Measurements from ENCODE around the gene SLC66A1.

SLC66A1 gene

GRCh38 chr1:19305880-19306279 is 6.2 kb upstream of the SLC66A1 start:
- DNase-seq (ENCODE audit: low read depth) = no peak

GRCh38 chr1:19306941-19307340 is 5.2 kb upstream of the SLC66A1 start:
- DNase-seq (ENCODE audit: low read depth) = no peak

- no peak for DNase-seq (ENCODE audit: low read depth)
Measured at GRCh38 chr1:19307794-19308508, 4.2 kb upstream of the SLC66A1 start.

- DNase-seq (ENCODE audit: low read depth) = no peak
Measured at GRCh38 chr1:19308509-19308907, 3.6 kb upstream of the SLC66A1 start.

DNA sequence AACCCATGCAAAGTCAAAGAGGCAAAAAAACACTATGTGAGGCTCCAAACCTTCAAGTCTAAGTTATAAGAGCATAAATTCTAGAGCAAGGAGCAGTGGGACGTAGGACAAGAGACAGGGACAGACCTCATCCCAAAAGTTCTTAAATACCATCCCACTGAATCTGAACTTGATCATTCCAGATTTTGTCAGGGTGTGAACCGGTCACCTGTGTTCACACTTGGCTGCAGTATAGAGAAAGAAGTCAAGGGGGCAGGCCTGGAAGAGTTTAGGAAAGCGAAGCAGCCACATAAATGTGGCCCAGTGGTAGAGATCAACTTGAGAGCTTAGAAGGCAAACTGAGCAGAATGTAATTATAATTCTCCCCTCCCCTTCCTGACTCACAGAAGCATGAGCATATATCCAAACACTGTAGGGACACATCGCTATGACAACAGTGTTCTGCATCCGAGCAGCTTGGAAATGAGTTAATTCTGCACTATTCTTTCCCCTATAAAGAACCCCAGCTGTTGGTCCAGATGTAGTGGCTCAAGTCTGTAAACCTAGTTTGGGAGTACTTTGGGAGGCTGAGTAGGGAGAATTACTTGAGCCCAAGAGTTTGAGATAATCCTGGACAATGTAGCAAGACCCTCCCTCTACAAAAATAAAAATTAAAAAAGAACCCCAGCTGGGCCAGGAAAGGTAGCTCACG is 2.9 kb upstream of the SLC66A1 start:
- DNase-seq (ENCODE audit: low read depth) = no peak

DNA sequence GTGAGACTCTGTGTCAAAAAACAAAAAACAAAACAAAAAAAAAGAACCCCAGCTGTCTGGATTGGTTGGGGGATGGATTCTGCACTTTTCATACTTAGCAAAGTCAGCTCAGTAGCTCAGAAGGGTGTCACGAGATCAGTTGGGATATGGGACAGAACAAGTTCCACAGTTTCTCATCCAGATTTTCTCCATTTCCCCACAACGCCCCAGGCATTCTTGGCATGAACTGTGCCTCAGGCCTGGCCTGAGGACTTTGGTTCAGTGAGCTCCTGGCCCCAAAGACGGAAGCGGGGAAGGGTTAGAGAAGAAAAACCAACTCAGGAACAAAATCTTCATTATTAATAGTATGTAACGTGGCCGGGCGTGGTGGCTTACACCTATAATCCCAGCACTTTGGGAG is 2.1 kb upstream of the SLC66A1 start:
- DNase-seq (ENCODE audit: low read depth) = no peak

DNA sequence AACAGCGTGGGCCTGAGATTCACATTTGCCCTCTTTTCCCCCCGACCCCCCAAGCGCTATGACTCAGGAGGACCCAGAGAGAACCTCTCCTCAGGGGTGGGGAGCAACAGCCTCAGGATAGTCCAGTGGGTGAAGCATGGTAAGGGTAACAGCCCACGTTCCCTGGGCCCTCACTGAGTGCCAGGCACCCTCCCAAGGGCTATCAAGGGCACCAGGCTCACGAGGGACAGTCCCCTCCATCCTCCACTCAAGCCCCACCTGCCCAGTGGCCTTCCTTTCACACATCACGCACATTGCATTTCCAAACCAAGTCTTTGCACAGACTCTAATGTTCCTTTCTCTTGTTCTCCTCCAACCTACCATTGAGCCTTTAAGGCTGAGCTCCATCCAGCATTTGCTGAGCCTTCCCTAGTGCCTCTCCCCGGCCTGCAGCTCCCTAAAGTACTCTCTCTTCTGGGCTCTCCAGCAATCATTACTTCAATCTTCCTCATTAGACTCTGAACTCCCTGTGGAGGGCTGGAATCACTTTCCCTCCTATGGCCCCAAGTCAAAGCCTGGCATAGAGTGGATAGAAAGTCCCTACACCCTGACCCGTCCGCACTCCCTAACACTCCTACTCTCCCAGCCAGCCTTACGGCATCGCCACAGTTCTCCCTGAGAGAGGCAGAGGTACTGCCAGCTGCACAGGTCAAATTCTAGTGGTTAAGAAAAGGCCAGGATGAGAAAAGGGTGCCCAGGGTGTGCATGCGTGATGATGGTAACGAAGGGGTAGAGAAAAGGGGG is 1.2 kb upstream of the SLC66A1 start:
- no peak for DNase-seq (ENCODE audit: low read depth)

DNA sequence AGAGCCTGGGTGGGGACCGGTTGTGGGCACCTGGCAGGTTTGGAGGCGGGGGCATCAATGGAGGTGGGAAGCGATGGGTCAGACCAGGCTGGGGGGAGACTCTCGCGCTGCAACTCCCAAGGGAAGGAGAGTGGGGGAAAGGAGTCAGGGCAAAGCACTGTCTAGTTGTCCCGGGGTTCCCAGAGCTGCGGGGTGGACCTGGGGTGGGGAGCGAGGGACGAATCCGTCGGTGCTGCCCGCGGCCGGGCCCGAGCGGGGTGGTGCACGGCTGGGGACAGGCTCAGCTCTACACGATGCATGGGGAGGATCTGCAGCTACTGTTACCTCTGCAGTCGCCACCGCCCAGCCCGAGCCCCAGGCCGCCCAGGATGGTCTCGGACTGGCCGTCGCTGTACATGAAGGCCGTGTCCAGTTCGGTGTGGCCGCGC is 609 bp upstream of the SLC66A1 start:
- DNase-seq (ENCODE audit: low read depth) = no peak

DNA sequence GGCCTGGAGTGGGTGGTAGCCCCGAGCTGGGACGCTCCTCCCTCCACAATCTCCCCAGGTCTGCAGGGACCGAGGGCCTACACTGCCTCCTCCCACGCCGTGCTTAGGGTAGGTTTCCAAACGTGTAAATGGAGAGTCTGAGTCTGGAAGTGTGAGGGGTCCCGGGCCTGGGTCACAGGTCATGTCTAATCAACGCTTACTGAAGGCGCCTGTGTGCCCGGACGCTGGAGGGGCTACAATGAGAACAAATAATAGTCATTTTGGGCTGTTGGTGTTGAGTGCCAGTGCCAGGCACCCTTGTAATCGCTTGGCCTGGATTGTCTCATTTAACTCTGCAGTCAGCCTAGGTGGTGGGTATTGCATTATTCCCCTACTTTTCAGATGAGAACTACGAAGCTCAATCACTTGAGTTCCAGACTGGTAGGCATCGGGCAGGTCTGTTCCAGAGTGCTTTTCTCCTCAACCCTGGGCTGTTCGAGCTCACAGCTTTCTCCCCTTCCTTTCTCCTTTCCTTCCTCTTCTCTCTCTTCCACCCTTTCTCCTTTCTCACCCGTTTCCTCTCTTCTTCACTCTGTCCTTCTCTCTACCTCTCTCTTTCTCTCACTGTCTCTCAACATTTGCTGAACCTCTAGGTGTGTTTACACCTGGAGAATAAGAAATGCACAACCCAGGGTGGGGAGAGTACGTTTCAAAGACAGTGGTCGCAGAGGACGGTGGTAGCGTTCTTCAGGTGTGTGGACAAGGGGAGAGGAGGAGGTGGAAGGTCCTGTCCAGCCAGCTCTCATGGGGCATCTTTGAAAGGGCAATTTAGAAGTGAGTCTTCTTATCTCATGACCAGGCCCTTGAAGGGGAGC is 883 bp downstream of the SLC66A1 start:
- DNase-seq (ENCODE audit: low read depth) = no peak

DNA sequence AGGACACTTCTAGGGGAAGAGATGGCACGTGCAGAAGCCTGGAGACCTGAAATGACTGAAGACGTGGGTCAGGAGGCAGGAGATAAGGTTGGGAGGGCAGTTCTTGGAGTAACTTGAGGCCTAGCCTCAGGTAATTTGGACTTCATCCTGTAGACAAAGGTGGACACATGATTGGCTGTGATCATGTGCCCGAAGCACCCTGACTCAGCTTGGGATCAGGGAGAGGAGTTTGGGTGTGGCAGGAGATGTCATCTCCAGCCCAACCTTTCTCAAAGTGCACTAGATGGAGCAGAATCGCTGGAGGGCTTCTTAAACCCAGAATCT is 1.5 kb downstream of the SLC66A1 start:
- no peak for DNase-seq (ENCODE audit: low read depth)

GRCh38 chr1:19313961-19314882 is 2.1 kb downstream of the SLC66A1 start:
- no peak for DNase-seq (ENCODE audit: low read depth)

- DNase-seq (ENCODE audit: low read depth) = no peak
Measured at GRCh38 chr1:19315378-19316198, 3.5 kb downstream of the SLC66A1 start.

DNA sequence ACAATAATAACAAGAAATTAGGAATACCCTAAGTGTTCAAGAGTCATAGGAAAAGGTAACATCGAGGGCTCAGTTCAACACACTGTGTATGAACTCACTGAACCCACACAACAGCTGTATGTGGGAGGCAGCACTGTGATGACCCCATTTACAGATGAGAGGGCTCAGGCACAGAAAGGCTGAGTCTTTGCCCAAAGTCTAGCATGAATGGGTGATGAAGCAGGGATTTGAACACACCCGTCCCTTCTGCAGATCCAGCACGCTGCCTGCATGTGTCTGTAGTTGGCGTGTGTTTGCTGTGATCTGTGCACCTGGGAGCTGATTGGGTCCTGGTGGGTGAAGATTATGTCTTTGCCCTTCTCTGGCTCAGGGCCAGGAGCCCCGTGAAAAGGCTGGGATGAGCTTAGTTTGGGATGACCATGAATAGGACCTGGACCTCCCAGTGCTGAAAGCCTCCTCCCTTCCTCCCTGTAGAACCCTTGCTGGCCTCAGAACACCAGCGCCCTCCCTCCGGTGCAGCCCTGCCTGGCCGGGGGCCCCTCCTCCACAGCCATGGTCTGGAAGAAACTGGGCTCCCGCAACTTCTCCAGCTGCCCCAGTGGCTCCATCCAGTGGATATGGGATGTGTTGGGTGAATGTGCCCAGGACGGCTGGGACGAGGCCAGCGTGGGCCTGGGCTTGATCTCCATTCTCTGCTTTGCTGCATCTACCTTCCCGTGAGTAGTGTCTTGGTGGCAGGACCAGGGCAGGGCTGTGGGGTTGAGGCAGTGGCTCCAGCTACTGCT is 5.2 kb downstream of the SLC66A1 start:
- DNase-seq (ENCODE audit: low read depth) = no peak

DNA sequence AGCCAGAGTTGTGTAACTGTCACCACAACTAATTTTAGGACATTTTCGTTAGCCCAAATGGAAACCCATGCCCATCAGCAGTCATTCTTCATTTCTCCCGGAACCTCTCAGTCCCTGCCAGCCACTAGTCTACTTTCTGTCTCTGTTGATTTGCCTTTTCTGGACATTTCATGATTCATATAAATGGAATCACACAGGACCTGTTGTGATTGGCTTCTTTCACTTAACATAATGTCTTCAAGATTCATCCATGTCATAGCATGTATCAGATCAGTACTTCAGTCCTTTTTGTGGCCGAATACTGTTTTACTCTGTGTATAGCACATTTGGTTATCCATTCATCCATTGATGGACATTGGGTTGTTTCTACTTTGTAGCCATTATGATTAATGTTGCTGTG is 7.1 kb downstream of the SLC66A1 start:
- DNase-seq (ENCODE audit: low read depth) = no peak

GRCh38 chr1:19321071-19321470 is 8.9 kb downstream of the SLC66A1 start:
- DNase-seq (ENCODE audit: low read depth) = no peak

GRCh38 chr1:19322481-19322880 is 10.4 kb downstream of the SLC66A1 start:
- no peak for DNase-seq (ENCODE audit: low read depth)

- no peak for DNase-seq (ENCODE audit: low read depth)
Measured at GRCh38 chr1:19323987-19324664, 12.0 kb downstream of the SLC66A1 start.

DNA sequence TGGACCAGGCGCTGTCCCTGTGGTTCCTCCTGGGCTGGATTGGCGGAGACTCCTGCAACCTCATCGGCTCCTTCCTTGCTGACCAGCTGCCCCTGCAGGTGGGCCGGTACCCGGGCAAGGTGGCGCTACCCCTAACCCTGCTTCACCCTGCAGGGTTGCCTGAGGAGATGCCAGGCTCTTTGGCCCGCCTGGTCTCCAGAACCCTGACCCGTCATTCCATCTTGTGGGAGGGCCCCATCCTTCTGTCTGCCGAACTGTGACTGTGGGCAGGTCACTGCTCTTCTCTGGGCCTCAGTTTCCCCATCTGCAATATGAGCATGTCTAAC is 12.5 kb downstream of the SLC66A1 start:
- no peak for DNase-seq (ENCODE audit: low read depth)

GRCh38 chr1:19325368-19325957 is 13.3 kb downstream of the SLC66A1 start:
- DNase-seq (ENCODE audit: low read depth) = no peak

Measured in activated T-cell treated with anti-CD3 and anti-CD28 coated beads for 1 hour (primary cell).